ENCODE measurements around the gene BHLHE41. TPM values are rescaled to one million over a fixed set of nuclear protein-coding genes. Genes with fewer than 3 reads are reported as not detected.

The BHLHE41 gene
- total and polyA plus RNA-seq, 9 of the 15 experiments (the other 6 are each of a cell fraction or from before 2014, with no cell fraction given), result not detected

GRCh38 chr12:26122681-26123481 lies 2.0 kb downstream of the BHLHE41 start (continued):
- TF ChIP-seq ELF2 (CRISPR knock-in tag; IDR thresholded peaks at IDR 0.05) (no peak), E2F5 (CRISPR knock-in tag; IDR thresholded peaks at IDR 0.05) (no peak), RBBP5 (IDR thresholded peaks at IDR 0.05; ENCODE audit: borderline replicate concordance, insufficient read depth, low read length, poor library complexity, severe bottlenecking) (no peak), LEF1 (IDR thresholded peaks at IDR 0.05) (no peak), ZNF592 (IDR thresholded peaks at IDR 0.05) (no peak), ZC3H4 (CRISPR knock-in tag; IDR thresholded peaks at IDR 0.05; ENCODE audit: borderline replicate concordance) (no peak), SP1 (CRISPR knock-in tag; IDR thresholded peaks at IDR 0.05) (no peak), BMI1 (IDR thresholded peaks at IDR 0.05; ENCODE audit: low read length) (no peak), EGR1 (conservative IDR thresholded peaks at IDR 0.05) (peak; percentile 39; the same call in 1 of the 2 replicates), NR2C2 (CRISPR knock-in tag; IDR thresholded peaks at IDR 0.05) (no peak), NR2C2 (tag; IDR thresholded peaks at IDR 0.05) (no peak), ZBTB43 (CRISPR knock-in tag; IDR thresholded peaks at IDR 0.05) (no peak), CTCF (IDR thresholded peaks at IDR 0.05 in 2 of 3, conservative IDR thresholded peaks at IDR 0.05 in 1 of 3; ENCODE audit: insufficient read depth in 2 of 3, low read depth in 1 of 3, low read length in 3 of 3) (peak in 1 of 3 experiments; percentile 29; a peak in 2 of 6 replicates)

Data from K562 (cell line).